Activated CD8-positive, alpha-beta T cell treated with anti-CD3 and anti-CD28 coated beads for 36 hours (primary cell): Measurements from ENCODE around the gene TOM1L2. TPM values are rescaled to one million over a fixed set of nuclear protein-coding genes. Genes with fewer than 3 reads are reported as not detected.

ENCODE experiments used
- ATAC-seq: fragments of 200-7000 bp; cut with Tn5 transposase; one replicate; pipeline ENCODE4 v1.10.0; 2021; ENCODE audit warnings: mild to moderate bottlenecking, moderate library complexity
- CTCF ChIA-PET: fragments of 350-600 bp; sonication (Branson Sonifier 250); formaldehyde crosslinking; loops from one replicate; lab custom pipeline; 2021; ENCODE audit warnings: antibody characterized with exemption; lab: Charles Lee
- POLR2A ChIA-PET: fragments of 350-600 bp; sonication (Branson Sonifier 250); formaldehyde crosslinking; loops from one replicate; lab custom pipeline; 2021; ENCODE audit warnings: antibody characterized with exemption; lab: Charles Lee
- DNase-seq: peaks from one replicate; pipeline ENCODE4 v3.0.0-alpha.2; 2020
- H3K27ac Mint-ChIP-seq: one replicate; pipeline ENCODE4 v1.8.0; 2021; ENCODE audit warnings: mild to moderate bottlenecking, mixed read lengths
- H3K27me3 Mint-ChIP-seq: one replicate; pipeline ENCODE4 v1.8.0; 2021; ENCODE audit warnings: mixed read lengths
- H3K36me3 Mint-ChIP-seq: one replicate; pipeline ENCODE4 v1.8.0; 2021; ENCODE audit warnings: low read depth, mixed read lengths
- H3K4me1 Mint-ChIP-seq: one replicate; pipeline ENCODE4 v1.8.0; 2021; ENCODE audit warnings: low read depth, mixed read lengths
- H3K4me3 Mint-ChIP-seq: one replicate; pipeline ENCODE4 v1.8.0; 2021; ENCODE audit warnings: mild to moderate bottlenecking, moderate library complexity, mixed read lengths
- H3K9me3 Mint-ChIP-seq: one replicate; pipeline ENCODE4 v1.8.0; 2021; ENCODE audit warnings: mixed read lengths
- CTCF ChIP-seq: fragments of 200-600 bp; IDR thresholded peaks from one replicate; pipeline ENCODE4 v1.8.0; 2022; ENCODE audit warnings: antibody characterized with exemption, mild to moderate bottlenecking
- intact Hi-C: fragments of 100-400 bp; cut with micrococcal nuclease; formaldehyde crosslinking; loops from one replicate; pipeline ENCODE4 v1.10.0; 2022
- total RNA-seq, 2 experiments: library from RNA; stranded (reverse); gene quantifications; one replicate each; pipeline ENCODE4 v1.2.3, GENCODE V29; 2021

Gene TOM1L2
- total RNA-seq, 2 experiments from 2014 or later: 10.3 to 10.8 TPM

GRCh38 chr17:17952691-17953090 lies 19.5 kb downstream of the TOM1L2 start:
- Mint-ChIP-seq H3K4me3 (no peak overlapping the region), H3K27ac (no peak overlapping the region), H3K36me3 (peaks cover 8% of the 10 kb centered on the region), H3K9me3 (peaks cover 6% of the 10 kb centered on the region), H3K27me3 (no peaks in the 10 kb centered on the region), H3K4me1 (peaks cover 29% of the 10 kb centered on the region)
- POLR2A ChIA-PET: no interaction called here
- ATAC-seq (no peak), DNase-seq (no peak)
- CTCF ChIA-PET: no interaction called here
- intact Hi-C loops: no loop called here
- TF ChIP-seq CTCF: no peak

DNA sequence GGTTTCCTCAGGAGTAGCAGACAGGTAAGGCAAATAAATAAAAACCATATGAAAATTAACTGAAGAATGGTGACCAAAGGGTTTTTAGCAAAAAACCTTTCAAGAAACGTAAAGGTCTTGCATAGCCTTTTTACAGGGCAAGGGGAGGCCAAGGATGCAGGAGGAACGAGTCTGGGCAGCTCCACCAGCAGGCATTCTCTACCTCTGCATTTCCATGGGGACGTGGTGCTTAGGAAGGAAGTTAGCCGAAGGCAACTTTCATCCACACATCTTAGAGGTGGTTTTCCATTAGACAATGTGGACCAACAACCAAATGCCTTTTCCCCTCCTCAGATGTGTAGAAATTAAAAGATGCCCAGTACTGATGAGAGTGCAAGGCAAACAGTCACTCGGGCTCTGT lies 20.7 kb downstream of the TOM1L2 start:
- ATAC-seq: no peak
- DNase-seq: no peak
- Mint-ChIP-seq H3K27ac (no peak overlapping the region), H3K36me3 (peaks cover 8% of the 10 kb centered on the region), H3K4me3 (no peak overlapping the region), H3K9me3 (peaks cover 6% of the 10 kb centered on the region), H3K27me3 (no peaks in the 10 kb centered on the region), H3K4me1 (peaks cover 28% of the 10 kb centered on the region)
- no peak for TF ChIP-seq CTCF
- intact Hi-C loops: no loop called here
- CTCF ChIA-PET: no interaction called here
- POLR2A ChIA-PET: no interaction called here

GRCh38 chr17:17950806-17951205 lies 21.4 kb downstream of the TOM1L2 start:
- ChIA-PET POLR2A (no interaction called here), CTCF (no interaction called here)
- intact Hi-C loops: no loop called here
- ATAC-seq: no peak
- TF ChIP-seq CTCF: no peak
- peaks cover 24% of the 10 kb centered on the region for H3K4me1 Mint-ChIP-seq
- H3K4me3 Mint-ChIP-seq: no peak overlapping the region
- H3K27me3 Mint-ChIP-seq: no peaks in the 10 kb centered on the region
- peaks cover 4% of the 10 kb centered on the region for H3K36me3 Mint-ChIP-seq
- H3K9me3 Mint-ChIP-seq: peaks cover 3% of the 10 kb centered on the region
- DNase-seq: no peak
- H3K27ac Mint-ChIP-seq: no peak overlapping the region

GRCh38 chr17:17950347-17950746 lies 21.9 kb downstream of the TOM1L2 start:
- DNase-seq (no peak), ATAC-seq (no peak)
- peaks cover 2% of the 10 kb centered on the region for H3K36me3 Mint-ChIP-seq
- H3K27ac Mint-ChIP-seq: no peak overlapping the region
- peaks cover 1% of the 10 kb centered on the region for H3K9me3 Mint-ChIP-seq
- no peaks in the 10 kb centered on the region for H3K27me3 Mint-ChIP-seq
- H3K4me3 Mint-ChIP-seq: no peak overlapping the region
- intact Hi-C loops: no loop called here
- H3K4me1 Mint-ChIP-seq: peaks cover 21% of the 10 kb centered on the region
- ChIA-PET CTCF (interaction anchor here (0.7 kb wide), 1 partner anchor 31 kb away, joined by 3 read pairs; no protein-coding TSS in a partner anchor), POLR2A (no interaction called here)
- TF ChIP-seq CTCF: no peak

DNA sequence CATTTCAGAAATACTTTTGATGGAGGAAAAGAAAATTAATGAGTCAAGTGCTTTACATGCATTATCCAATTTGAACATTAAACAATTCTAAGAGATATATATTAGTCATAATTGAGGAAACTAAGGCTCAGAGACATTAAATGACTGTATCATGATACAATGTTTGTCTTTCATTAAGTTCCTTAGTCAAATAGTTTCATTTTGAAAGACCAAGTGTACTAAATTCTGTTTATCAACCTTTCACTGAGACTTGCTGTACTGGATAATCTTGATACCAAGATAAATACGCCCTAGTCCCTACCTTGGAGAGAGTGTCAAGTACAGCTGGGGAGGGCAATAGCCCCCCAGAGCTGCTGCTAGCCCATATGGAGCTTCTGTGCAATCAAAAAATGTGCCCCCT lies 24.2 kb downstream of the TOM1L2 start:
- Mint-ChIP-seq H3K27ac (no peak overlapping the region), H3K4me1 (peaks cover 21% of the 10 kb centered on the region), H3K9me3 (no peaks in the 10 kb centered on the region), H3K27me3 (no peaks in the 10 kb centered on the region), H3K36me3 (no peaks in the 10 kb centered on the region), H3K4me3 (no peak overlapping the region)
- POLR2A ChIA-PET: interaction anchor here (0.6 kb wide), 1 partner anchor 52 kb away, joined by 3 read pairs; no protein-coding TSS in a partner anchor
- DNase-seq: no peak
- peak; percentile 30 for ATAC-seq
- CTCF ChIA-PET: interaction anchor here (1.2 to 1.9 kb wide), 2 partner anchors 9 to 85 kb away, joined by 3 to 6 read pairs; no protein-coding TSS in a partner anchor
- intact Hi-C loops: no loop called here
- no peak for TF ChIP-seq CTCF
